GM19023 (cell line): ENCODE measurements around the gene MEIS1.

ENCODE experiments used
- ATAC-seq: cut with Tn5 transposase; IDR thresholded peaks from one replicate; pipeline ENCODE4 v1.9.1; 2021; ENCODE audit warnings: mild to moderate bottlenecking, moderate library complexity; ENCODE audit not compliant: unreplicated experiment

Gene MEIS1

GRCh38 chr2:66562304-66562685, 127.4 kb downstream of the MEIS1 start:
- no peak for ATAC-seq

- ATAC-seq = no peak
These were observed 128.5 kb downstream of the MEIS1 start for GRCh38 chr2:66563473-66563872.

DNA sequence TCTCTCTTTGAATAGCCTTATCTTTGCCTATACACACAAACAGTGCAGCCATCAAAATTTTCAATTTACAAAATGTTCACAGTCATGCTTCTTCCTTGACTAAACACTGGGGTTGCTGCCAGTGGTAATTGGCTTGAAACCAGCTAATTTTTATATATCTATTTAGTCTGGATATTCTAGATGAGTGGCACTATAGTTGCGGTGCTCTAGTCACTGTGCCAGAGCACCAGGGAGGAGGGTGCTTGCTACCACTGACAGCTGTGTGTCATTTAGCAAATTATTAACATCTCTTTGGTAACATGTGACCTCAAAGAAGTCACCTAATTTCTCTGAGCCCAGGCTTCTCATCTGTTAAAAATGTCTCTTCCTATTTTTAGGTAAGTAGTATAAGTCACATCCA, 130.4 kb downstream of the MEIS1 start:
- no peak for ATAC-seq

GRCh38 chr2:66566726-66567399, 131.9 kb downstream of the MEIS1 start:
- no peak for ATAC-seq

DNA sequence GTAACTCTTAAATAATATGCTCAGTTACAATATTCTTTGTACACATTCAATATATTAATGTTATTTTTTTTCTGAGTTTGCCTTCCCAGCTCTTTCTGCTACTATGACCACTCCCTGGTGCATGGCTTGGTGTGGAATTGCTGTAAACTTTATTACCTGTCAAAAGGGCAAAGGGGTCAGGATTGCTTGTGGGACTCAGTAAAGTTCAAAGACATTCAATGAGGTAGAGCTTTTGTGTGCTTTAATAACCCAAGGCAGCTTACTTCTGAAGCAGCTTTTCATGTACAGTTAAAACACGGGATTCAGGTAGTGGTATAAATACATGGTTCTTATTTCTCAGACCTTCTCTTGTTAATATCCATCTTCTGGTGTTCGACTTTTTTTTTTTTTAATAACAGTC, 132.8 kb downstream of the MEIS1 start:
- ATAC-seq = no peak

DNA sequence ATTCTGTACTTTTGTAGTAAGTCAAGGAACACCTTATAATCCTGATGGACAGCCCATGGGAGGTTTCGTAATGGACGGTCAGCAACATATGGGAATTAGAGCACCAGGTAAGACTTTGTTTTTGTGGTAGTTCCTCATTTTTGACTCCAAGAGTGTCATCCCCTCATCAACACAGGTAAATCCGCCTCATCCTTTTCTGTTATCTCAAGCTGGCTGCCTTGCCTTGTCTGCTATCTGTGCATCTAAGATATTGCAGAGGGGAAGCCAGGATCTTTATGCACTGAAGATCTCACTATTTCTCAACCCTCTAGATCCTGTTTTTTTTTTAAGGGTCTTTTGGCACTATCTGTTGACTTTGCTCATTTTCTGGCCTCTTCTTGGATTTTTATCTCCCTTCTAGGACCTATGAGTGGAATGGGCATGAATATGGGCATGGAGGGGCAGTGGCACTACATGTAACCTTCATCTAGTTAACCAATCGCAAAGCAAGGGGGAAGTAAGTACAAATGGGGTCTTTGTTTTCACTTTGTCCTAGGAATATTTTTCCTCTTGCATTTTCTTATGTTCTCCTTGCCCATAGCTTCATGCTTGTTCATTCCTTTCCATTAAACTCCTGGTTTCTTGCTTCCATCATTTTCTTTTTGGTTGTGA, 133.8 kb downstream of the MEIS1 start:
- ATAC-seq = no peak

DNA sequence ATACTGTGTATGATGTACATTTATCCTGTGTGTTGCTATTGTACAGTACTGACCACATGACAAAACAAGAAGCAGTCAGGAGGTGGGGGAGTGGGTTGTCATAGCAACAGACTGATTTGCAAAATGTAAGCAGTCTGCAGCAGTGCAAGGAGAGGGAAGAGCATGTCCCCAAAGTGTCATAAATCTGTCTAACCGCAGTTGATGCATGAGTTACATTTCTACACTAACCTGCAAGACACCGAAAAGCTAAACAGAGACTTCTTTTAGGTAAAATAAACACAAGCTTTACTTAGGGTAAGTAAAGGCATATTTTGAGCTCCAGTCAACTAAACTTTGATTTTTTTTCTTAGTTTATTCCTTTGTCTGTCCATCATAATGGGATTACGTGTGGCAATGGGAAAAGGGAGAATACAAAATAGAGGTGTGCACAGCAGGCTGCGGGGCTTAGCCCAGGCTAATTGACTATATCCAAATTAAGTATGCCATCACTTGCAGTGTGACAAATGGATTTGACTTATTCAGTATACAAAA, 134.5 kb downstream of the MEIS1 start:
- no peak for ATAC-seq

DNA sequence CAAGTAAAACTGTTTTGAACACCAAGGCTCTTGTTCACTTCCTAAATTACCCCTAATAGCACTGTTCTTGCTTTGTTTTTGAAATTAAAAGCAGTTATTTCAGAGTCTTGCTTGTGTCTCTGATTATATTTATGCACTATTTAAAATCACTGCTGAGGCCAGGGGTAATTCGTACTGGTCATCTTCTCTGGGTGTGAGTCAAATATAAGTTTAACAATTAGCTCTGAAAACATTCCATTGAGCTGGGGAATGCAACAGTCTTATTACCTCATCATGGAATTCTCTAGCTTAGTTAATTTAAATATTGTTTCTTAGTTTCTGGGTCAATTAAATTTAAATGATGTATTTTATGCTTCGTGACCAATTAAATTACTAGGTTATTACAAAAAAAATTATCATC, 135.0 kb downstream of the MEIS1 start:
- no peak for ATAC-seq

- no peak for ATAC-seq
These were observed 135.5 kb downstream of the MEIS1 start for GRCh38 chr2:66570471-66570870.

- ATAC-seq = no peak
These were observed 137.0 kb downstream of the MEIS1 start for GRCh38 chr2:66571918-66572317.

DNA sequence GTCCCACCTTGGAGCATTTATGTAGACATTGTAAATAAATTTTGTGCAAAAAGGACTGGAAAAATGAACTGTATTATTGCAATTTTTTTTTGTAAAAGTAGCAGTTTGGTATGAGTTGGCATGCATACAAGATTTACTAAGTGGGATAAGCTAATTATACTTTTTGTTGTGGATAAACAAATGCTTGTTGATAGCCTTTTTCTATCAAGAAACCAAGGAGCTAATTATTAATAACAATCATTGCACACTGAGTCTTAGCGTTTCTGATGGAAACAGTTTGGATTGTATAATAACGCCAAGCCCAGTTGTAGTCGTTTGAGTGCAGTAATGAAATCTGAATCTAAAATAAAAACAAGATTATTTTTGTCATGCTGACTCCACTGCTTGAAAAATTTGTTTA, 137.5 kb downstream of the MEIS1 start:
- no peak for ATAC-seq

DNA sequence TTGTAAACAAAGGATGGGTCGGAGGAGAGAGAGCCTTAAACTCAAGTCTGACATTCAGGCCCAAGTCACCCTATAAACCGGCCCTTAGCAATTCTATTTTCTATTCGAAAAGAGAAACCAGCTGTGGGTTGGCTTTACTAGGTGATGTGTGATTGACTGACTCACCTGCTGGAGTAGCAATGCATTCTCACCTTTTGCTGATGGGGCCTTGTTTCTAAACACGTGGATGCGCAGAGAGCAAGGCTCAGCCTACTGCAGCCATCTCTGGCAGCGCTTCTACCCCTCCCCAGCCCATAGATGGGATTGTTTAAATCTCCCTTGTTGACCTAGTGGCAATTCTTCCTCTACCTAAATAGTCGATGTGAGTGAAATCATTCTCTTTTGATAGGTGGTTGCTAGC, 138.5 kb downstream of the MEIS1 start:
- ATAC-seq = no peak

DNA sequence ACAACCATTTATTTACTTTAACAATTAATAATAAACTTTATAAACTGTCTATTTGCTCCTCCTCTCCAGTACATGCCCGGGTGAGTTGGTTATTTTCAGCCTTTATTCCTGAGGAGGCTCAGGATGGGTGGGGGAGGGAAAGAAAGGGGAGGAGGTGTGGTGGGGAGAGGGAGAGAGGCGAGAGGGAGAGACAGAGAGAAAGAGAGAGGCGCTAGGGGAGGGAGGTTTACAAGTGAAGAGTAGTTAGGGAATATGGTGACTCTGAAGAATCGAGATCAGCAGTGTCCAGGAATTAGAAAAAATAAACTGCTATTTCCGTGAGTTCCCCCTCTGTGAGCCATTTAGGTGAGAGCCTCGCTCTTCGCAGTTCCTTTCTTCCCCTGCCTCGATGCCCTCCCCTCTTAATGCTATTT, 138.9 kb downstream of the MEIS1 start:
- no peak for ATAC-seq

DNA sequence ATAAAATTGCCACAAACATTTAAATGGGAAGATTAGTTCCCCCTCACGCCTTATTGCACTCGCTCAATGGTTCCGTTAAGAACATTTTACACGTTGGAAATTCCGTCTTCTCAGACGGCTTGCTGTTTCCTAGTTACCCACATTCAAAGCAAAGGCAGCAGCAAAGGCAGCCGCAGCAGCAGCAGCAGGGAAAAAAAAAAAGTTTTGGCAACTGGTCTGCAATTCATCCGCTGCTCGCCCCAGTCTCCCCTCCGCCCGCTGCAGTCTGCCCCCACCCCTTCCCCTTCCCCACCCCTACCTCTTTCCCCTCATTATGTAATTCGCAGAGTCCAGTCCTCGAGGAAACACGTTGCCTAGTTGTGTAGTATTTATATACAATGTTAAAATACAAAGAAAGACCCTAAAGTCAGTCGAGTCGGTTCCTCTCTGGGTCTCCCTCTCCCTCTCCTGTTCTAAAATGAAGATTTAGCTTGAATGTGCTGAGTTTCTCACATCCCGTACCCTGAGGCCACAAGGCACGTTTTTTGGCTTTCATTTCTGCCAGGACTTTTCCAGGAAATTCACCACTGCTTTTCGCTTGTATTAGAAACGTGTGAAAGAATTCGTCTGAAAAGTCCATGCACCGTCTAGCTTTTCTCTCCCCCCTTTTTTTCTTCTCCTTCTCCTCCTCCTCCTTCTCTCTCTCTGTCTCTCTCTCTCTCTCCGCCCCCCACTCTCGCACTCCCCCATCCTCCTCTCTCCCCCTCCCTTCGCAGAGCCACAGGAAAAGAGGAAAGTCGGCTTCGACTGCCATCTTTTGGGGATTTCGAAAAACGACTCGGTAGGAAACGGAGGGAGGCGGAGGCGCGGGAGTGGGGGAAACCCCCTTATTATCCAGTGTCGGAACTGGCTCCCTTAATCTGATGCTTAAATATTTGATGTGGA, 140.0 kb downstream of the MEIS1 start:
- no peak for ATAC-seq

- no peak for ATAC-seq
These were observed 140.8 kb downstream of the MEIS1 start for GRCh38 chr2:66575625-66576310.

DNA sequence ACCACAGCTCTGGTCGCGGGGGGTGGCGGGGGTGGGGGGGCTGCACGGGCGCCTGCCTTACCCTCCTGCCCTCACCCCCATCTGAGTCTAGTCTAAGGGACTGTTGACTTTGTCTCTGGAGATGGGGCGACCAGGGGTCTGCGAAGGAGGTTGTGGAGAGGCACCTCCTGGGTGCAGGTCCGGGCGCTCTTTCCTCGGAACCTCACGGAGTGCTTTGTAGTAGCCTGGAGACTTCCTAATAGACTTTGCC, 141.3 kb downstream of the MEIS1 start:
- no peak for ATAC-seq

GRCh38 chr2:66576561-66577320, 141.8 kb downstream of the MEIS1 start:
- no peak for ATAC-seq

DNA sequence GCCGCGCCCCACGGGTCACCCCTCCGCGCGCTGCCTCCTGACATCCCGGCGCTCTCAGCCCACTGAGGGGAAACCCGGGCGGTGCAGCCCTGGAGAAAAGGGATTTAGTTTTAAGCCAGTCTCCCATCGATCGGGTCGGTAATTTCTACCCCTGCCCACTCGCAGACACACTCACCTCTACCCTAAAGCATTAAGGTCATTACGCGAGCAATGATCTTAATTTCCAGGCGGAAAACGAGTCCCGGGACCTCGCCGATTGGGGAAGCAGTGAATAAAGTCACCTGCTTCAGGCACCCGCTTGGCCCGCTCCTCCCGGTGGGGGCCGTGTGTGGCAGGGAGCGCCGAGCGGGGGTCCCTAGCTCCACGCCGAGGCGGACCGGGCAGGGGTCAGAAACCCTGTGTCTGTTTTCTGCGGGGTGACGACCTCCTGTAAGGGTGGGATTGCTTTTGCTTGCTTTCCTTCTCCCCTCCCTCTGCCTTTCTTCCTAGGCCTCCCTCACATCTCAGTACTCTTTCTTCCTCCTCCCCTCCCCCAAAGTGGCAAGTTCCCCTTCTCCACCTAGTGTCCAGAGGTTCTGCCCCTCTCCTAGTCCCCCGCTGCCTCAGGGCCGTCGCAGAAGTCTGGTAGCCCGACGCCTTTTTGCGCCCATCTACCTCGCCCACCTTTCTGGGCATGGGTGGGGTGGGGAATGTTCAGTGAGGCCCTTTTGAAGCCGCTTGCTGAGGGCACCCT, 142.6 kb downstream of the MEIS1 start:
- ATAC-seq = no peak

GRCh38 chr2:66578054-66578686, 143.2 kb downstream of the MEIS1 start:
- ATAC-seq = no peak
